HG02571 (cell line): ENCODE results near the gene CELSR1.

Source experiments
- ATAC-seq: cut with Tn5 transposase; IDR thresholded peaks from one replicate; pipeline ENCODE4 v1.9.1; 2021; ENCODE audit warnings: mild to moderate bottlenecking, moderate library complexity; ENCODE audit not compliant: unreplicated experiment

The CELSR1 gene

DNA sequence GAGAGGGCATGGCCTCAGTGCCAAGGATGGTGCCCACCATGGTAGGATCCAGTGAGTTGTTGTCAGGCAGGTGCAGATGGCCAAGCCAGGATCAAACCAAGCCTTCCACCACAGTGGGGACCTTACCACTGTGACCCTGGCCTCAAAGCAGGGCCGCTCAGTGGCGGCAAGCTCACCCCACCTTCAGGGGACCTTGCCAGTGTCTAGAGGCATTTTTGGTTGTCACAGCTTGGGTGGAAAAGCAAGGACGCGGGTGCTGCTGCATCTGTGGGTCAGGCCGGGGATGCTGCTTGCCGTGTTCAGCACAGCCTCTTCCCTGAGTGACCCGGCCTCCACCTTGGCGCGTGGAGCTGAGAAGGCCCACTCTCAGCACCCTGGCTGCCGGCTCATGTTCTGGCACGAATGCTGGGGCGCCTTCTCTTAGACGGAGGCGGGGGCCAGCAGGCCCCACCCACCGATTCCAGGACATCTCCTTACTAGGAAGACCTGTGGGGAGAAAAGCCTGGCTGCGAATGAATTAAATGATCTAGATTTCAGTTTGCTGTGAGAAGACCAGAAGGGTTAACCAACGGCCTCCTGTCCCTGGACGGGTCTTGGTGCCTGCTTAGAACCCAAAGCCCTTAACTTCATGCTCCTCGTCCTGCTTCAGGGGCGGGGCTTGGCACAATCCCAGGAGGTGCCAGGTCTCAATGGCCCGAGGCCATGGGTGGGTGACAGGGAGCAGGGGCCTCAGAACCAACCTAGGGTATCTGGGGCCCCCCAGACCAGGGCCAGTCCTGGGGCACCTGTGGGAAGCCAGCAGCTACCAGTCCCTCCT, 183.0 kb downstream of the CELSR1 start:
- ATAC-seq, result no peak

DNA sequence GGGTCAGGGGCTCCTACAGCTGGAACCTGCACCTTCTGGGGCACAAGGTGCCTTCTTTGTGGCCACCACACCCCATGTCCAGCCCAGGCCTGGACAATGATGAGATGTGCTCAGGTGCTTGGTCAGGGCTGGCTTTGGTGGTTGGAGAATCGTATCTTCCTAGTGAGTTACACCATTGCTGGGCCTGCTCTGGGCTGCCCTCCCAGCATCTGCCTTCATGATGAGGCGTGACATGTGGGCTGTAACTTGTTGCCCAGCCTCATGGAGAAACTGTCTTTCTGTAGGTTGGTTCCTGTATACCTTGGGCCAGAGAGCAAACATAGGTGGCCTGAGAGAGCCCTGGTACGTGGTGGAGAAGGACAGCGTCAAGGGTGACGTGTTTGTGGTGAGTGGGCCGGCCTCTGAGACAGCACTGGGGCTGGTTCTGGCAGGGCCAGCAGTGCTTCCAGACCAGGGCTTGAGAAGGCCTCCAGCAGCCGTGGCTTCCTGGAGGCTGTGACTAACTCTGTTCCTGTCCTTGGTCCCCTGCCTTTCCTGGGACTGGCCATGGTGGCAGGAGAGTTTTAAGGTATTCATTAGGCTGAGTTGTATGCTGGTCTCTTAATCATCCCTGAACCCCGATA, 183.8 kb downstream of the CELSR1 start:
- ATAC-seq, result no peak

GRCh38 chr22:46352691-46353386, 184.6 kb downstream of the CELSR1 start:
- ATAC-seq, result no peak

- ATAC-seq, result no peak
These were observed 185.1 kb downstream of the CELSR1 start for GRCh38 chr22:46352276-46352675.

DNA sequence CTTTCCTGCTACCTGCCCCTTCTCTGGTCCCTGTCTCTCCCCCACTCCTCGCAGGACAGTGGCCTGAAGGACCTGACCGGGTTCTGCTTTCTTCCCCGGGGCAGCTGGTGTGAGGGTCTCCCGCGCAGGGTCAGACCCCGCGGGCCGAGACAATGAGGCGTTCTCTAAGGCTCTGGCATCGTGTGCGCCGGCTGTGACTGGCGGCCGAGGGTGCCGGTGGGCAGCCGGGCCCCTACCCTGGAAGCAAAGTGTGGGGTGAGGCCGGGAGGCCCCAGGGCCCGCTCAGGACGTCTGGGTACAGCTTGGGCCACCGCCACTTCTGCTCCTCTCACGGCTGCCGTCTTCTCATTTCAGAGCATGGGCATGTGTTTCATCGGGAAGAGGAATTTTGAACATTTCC, 185.7 kb downstream of the CELSR1 start:
- no peak for ATAC-seq

DNA sequence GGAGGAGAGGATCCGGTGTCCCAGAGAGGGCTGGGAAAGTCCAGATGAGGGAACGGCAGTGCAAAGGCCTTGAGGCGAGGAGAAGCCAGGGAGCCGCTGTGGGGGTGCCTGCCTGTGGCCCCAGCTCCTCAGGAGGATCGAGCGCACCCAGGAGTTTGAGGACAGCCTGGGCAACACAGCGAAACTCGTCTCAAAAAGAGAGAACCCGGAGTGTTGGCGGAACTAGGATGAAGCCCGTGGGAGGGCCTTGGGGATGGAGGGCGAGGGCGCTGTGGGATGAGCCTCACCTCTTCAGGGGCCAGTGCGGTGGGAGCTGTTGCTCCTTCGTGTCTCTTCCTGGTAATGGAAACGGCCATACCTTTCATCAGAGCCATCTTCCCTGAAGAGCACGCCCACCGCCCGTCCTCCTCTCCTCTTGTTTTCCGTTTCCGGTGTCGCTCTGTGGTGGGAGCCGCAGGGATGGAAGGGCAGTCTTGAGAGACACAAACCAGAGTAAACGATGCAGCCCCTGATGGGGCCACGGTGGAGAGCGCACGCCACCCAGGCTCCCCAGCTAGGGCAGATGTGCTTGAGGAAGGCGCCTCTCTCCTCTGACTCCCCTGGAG, 186.2 kb downstream of the CELSR1 start:
- no peak for ATAC-seq

GRCh38 chr22:46350646-46351045, 186.8 kb downstream of the CELSR1 start:
- no peak for ATAC-seq

- no peak for ATAC-seq
These were observed 187.3 kb downstream of the CELSR1 start for GRCh38 chr22:46350121-46350520.

DNA sequence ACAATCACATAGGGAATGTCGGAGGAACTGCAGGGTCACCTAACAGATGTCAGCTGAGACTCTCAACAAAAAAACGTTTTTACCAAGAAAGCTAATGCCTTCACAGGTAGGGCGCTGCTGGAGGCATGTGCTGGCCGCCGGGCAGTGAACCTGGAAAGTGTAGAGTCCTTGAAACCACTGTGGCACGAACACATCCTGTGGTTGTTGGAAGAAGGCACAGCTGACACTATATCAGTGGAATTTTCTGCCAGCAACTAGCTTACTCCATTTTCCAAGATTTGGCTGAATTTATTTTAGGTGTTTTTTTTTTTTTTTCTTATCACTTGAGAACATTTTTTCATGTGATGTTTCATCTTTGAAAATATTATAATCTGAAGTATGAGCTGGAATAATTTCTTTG, 187.7 kb downstream of the CELSR1 start:
- ATAC-seq, result no peak

DNA sequence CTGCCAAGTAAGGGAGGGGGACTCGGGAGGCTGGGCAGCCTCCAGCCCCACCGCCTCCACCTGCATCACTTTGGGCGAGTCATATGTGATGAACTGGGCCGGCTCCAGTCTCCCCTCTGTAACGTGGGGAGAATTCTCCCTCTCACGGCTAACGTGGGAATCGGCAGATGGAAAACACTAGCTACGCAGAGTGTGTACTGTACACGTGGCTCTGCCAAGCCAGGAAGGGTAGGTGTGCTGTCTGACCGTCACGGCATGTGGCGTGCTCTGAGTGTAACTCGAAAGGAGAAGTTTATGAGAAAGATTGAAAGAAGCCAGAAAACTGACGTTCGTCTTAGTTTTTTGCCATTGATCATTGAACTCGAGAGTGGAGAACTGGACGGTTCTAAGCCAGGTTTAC, 188.2 kb downstream of the CELSR1 start:
- no peak for ATAC-seq

DNA sequence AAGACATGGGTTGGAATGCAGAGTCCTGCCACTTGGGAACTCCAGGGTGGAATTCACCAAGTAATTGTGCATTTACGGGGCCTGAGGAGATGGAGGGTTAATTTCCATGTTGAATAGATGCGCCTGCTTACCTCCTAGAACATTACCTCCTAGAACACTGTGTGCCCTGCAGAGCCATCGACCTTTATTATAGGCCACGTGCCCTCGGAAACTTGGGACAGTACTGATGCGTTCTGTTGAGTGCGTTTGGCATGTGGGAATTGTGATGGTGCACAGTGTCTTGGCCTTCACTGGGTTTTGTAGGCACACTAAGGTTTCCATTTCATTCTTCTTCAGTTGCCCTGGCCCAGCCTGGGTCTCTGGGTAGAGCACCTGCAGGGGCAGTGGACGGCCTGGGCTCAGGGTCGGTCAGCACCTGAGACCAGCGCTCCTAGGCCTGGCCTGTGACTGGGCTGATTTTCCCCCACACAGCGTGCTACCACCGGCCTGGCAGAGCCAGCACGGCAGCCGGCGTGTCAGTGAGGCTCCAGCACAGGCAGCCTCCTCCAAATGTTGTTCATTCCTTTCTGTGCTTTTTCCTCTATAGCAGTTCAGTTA, 189.2 kb downstream of the CELSR1 start:
- no peak for ATAC-seq

- ATAC-seq, result no peak
These were observed 189.8 kb downstream of the CELSR1 start for GRCh38 chr22:46347646-46348045.

DNA sequence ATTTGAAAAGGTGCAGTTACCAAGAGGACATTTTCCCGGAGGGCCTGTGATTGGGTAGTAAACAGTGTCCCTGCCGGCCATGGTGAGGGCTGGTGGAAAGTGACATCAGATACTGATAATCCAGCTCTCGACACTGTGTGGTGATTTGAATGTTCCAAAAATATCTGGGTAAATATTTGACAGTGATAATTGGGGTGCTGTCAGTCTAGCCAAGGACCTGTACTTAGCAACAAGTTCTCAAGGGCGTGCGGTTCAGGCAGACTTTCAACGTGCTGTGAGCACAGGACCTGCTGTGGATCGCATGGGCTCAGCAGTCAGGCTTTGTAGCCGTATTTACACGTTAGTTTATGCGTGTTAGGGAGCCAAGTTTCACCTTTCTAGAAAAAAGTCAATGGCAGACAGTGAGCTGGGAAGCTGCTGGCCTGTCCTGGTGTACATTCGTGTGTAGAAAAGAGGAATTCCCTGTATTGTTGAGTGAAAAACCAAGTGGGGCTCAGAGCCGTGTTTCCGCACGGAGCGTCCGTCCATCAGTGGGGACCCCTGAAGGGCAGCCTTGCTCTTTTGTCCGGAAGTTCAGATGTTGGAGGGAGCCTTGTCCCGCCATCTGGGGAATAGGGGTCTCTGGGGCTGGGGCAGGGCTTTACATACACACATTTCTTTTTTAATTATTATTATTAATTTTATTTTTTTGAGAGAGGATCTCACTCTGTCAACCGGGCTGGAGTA, 190.6 kb downstream of the CELSR1 start:
- ATAC-seq, result no peak

DNA sequence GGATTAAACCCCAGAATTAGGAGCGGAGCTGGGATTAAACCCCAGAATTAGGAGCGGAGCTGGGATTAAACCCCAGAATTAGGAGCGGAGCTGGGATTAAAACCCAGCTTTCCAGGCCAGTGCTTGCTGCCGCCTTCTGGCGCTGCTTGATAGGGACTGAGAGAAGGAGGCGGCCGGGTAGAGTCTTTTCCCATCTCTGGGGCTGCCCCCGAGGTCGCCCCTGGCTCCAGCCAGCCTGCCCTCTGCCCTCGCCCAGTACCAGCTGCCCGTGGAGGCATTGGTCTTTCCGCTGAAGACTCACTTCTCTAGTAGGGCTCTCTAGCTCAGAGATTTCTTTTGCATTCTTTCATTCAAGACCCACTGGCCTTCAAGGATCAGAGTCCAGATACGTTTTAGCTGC, 196.7 kb downstream of the CELSR1 start:
- no peak for ATAC-seq

GRCh38 chr22:46339956-46340355, 197.5 kb downstream of the CELSR1 start:
- ATAC-seq, result no peak

- no peak for ATAC-seq
These were observed 198.8 kb downstream of the CELSR1 start for GRCh38 chr22:46338636-46339035.

GRCh38 chr22:46337870-46338269, 199.6 kb downstream of the CELSR1 start:
- ATAC-seq, result no peak

DNA sequence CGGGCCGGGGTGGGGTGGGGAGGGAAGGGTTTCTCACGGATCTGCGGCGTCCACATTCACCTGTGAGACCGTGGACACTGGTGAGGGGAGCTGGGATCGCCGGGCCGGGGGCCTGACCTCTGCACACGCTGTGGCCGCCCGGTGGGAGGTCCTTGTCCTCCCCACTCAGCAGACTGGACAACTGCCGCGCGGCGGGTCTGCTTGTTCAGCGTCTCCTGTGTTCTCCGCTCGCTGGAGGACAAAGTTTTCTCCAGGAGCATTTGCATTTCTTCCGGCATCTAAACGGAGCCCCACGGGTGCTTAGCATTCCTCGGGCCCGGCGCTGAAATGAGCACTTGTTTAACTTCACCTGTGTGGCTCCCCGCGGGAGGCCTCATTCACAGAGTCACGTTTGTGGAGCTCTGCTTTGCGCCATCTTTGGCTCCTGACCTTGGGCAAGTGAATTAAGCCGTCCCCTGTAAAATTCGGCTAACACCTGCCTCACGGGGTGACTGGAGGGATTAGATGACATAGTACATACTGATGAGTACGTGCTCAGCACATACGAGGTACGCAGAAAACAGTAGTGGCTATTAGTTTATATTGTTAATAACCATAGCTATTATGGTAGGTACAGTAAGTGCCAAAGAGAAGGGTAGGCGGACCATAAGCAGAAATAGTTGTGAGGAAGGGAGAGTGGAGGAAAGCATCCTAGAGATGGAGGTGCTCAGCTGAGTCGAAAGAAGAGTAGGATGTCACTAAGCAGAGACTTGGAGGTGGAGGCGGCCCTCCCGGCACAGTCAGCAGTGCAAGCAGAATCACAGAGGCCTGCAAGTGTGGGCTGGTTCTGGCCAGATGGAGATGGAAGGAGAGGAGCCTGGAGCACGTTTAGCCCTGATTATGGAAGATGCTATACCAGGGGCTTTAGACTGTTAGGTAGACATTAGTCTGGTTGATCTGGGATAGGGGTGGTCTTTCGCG, 201.0 kb downstream of the CELSR1 start:
- ATAC-seq, result no peak
